ENCODE data around the gene EBF3.

Gene EBF3

DNA sequence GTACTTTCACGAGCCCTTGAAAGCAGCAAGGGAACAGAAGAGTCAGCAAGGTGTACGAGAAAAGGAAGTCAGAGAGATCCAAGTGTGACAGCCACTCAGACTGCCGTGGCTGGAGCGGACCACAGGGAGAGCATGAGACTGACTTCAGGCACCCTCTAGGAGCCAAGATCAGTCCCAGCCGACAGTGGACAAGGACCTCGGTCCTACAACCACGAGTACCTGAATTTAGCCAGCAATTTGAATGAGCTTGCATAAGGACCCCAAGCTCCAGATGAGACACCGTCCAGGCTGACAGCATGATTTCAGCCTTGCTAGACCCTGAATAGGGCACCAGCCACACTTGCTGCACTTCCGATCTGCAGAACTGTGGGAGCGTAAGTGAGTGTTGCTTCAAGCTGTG, 13.7 kb upstream of the EBF3 start:
- DNase-seq (ENCODE audit: low spot score in 2 of 2) (no peak), ATAC-seq (no peak)
- no peak overlapping the region for H3K4me3 Mint-ChIP-seq
- no peaks in the 10 kb centered on the region for H3K4me1 Mint-ChIP-seq
- no peak overlapping the region for H3K27ac Mint-ChIP-seq
- H3K9me3 Mint-ChIP-seq = peaks cover 9% of the 10 kb centered on the region
- H3K36me3 Mint-ChIP-seq = no peaks in the 10 kb centered on the region

DNA sequence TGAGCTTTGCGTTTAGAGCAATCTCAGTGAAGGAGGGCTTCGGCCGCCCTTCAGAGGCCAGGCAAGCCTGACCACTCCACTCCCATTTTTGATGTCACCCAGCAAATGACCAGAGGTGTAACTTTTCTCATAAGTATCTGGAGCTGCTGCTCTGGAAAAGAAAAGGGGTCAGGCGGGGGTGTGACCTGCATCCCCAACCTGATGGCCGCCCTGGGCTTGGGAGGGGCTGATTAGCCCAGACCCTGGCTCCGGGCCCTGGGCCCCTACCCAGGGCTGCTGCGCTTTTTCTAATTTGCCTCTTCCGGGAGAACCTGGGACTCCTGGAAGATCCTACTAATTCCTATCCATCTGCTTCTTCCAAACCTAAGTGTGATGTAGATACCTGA, 9.6 kb upstream of the EBF3 start:
- H3K4me3 Mint-ChIP-seq = no peak overlapping the region
- ATAC-seq = no peak
- peaks cover 13% of the 10 kb centered on the region for H3K36me3 Mint-ChIP-seq
- H3K27ac Mint-ChIP-seq = no peak overlapping the region
- H3K9me3 Mint-ChIP-seq = no peaks in the 10 kb centered on the region
- H3K4me1 Mint-ChIP-seq = peaks cover 10% of the 10 kb centered on the region
- no peak for DNase-seq (ENCODE audit: low spot score in 2 of 2)

DNA sequence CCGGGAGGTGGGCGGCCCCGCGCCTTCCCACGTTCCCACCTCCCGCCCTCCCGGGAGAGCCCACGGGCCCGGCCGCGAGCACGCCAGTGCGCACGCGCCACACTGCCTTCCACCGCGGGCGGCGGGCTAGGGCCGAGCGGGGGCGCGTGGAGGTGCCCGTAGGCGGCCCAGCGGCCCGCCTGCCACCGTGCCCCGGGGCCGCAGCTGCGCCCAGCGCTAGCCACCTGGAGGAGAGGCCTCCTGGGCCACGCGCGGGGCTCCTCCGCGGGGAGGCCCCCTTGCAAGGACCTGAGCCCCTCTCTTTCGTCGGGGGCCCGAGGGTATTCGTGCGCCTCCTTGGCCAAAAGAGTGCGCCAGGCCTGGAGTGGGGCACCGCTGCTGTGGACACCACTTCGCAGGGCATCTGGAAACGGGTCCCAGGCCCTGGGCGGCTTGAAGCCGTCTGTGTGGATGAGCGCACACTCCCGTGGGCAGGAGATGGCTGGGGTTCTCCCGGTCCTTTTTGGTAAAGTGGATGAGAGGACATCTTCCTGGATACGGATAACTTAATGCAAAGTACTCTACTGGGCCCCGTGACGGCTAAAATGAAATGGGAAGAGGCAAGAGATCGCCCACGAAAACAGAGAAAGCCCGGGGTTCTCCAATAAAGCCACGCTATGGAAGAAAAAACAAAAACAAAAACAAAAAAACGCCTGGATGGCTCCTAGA, 9.0 kb upstream of the EBF3 start:
- DNase-seq (ENCODE audit: low spot score in 2 of 2) (no peak), ATAC-seq (no peak)
- H3K36me3 Mint-ChIP-seq = peaks cover 13% of the 10 kb centered on the region
- no peak overlapping the region for H3K27ac Mint-ChIP-seq
- H3K4me3 Mint-ChIP-seq = no peak overlapping the region
- H3K9me3 Mint-ChIP-seq = no peaks in the 10 kb centered on the region
- H3K4me1 Mint-ChIP-seq = peaks cover 10% of the 10 kb centered on the region

DNA sequence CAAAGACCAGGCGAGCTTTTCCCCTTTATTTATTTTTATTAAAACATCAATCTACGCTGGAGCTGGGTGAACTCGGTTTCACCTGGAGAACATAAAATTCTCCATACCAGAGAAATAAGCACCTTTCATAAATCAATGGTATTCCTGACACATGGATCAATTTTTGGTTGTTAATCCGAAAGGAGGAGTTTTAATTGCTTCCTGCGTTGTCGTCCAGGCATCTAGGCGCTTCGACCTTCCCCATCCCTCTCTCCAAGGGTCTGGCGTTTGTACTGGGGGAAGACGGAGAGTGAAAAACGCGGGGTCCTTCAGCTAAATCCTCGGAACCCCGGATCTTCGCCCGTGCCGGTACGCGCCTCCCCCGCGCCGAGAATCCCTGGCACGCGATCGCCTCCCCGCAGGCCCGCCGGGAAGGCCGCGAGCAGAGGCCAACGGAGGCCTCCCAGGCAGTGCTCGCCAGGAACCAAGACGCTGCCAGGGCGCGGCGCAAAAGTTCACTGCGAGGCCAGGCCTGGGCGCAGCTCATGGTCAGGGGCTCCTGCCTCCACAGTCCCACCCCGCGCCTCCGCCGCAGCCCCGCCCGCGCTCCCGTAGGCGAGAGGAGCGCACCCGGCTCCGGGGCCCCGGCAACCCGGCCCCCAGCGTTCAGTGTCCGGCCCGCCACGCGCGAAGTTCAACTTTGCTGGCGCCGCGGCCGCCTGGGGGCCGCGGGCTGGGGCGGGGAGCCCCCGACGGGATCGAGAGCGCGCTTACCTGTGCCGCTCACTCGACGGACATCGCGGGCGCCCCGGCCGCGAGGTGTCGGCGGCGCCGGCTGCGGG, 8.3 kb upstream of the EBF3 start:
- H3K9me3 Mint-ChIP-seq = no peaks in the 10 kb centered on the region
- H3K4me1 Mint-ChIP-seq = peaks cover 10% of the 10 kb centered on the region
- peaks cover 13% of the 10 kb centered on the region for H3K36me3 Mint-ChIP-seq
- ATAC-seq (no peak), DNase-seq (ENCODE audit: low spot score in 2 of 2) (no peak)
- no peak overlapping the region for H3K27ac Mint-ChIP-seq
- peak overlapping the region; percentile 34 for H3K4me3 Mint-ChIP-seq

DNA sequence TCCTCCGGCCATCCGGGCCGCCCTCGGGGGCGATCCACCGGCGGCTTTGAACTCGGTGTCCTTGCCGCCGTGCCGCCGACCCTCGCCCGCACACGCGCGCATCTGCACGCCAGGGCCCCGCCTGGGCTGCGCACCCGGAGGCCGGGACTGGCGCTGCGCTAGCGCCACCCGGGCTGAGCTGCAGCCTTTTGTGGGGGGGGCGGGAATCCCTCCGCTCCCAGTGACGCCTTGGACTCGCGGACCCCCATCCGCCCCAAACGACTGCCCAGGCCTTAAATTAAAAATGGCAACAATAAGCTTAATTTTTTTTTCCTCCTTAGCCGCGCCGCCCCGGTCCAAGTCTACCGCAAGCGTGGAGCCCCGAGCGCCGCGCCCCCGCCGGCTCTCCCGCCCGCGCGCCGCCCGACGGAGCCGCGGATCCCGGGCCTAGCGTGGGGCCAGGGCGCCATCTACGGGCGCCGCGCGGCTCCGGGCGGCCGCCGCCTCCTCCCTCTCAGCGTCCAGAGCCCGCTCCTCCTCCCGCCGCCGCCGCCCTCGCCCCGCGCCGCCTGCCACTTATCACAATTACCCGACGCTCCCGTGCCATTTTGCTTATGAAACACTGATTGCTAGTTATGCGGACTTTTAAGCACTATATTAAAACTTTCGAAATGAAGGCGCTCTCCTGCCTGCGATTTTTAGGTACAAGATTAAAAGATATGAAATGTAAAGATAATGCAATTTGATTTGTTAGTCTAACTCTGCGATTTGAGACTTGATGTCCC, 7.5 kb upstream of the EBF3 start:
- H3K9me3 Mint-ChIP-seq = no peaks in the 10 kb centered on the region
- H3K4me1 Mint-ChIP-seq = peaks cover 10% of the 10 kb centered on the region
- DNase-seq (ENCODE audit: low spot score in 2 of 2) (no peak), ATAC-seq (peak; percentile 68)
- peaks cover 13% of the 10 kb centered on the region for H3K36me3 Mint-ChIP-seq
- peak overlapping the region; percentile 34 for H3K4me3 Mint-ChIP-seq
- no peak overlapping the region for H3K27ac Mint-ChIP-seq

DNA sequence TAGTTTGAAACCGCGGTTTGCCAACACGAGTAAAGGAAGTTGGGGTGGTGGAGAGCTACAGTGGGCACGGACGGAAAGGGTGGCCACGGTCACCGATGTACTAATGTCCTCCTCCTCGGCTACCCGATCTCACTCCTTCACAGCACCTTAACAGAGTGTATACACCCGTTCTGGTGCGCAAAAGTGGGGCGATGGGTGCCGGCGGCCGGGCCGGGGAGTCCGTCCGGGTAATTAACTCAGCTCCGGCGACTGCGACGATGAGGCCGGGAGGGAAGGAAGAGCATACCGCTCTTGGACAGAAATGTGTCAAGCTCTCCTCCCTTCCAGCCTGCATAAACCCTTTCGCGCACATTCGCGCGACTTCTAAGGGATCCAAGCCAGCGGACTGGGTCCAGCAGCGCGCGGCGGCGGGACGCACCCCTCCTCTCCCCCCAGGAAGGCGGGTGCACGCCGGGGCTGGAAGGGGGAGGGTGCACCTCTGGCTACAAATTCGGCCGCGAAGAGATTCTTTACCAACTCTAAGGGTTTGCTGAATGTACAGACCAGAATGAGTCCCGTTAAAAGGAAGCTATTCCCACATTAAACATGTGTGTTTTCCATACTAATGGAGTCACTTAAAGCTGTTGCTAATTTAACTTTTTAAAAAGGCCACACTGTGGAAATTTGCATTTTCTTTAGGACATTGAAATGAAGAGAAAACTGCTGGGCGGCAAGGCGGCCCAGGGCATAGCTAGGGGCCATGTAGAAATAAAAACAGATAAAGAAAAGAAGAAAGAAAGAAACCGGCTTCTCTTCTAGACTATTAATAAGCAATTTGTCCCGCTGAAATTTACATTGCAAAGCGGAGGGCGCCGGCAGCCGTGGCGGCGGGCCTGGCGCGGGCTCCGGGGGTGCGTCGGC, 6.6 kb upstream of the EBF3 start:
- DNase-seq (ENCODE audit: low spot score in 2 of 2) (no peak), ATAC-seq (no peak)
- Mint-ChIP-seq H3K27ac (no peak overlapping the region), H3K4me1 (peaks cover 10% of the 10 kb centered on the region), H3K36me3 (peaks cover 13% of the 10 kb centered on the region), H3K4me3 (no peak overlapping the region), H3K9me3 (no peaks in the 10 kb centered on the region)

DNA sequence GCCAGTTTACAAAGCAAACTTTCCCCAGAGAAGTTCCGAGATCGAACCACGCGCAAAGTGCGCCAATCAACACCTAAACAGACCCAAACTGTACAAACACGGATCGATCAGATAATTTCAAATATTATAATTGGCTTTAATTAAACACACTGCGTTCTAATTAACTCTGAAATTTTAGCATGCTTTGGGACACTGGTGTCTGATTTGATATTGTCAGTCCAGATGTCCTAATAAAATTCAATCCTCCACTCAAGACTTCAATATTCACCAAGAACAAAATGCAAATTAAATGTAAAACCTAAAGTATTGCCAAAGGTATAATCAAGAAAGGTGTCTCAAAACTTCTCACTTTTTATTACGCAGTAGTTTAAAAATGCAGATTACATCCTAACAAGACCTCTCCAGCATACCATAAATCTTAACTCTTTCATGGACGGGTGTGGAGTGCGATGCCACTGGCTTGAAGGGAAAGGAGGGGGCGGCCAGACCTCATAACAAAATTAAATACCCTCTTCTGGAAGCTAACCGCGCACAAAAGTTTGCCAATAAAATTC, 5.9 kb upstream of the EBF3 start:
- H3K36me3 Mint-ChIP-seq = peaks cover 19% of the 10 kb centered on the region
- H3K4me1 Mint-ChIP-seq = peaks cover 10% of the 10 kb centered on the region
- no peak overlapping the region for H3K27ac Mint-ChIP-seq
- H3K9me3 Mint-ChIP-seq = no peaks in the 10 kb centered on the region
- ATAC-seq (no peak), DNase-seq (ENCODE audit: low spot score in 2 of 2) (no peak)
- H3K4me3 Mint-ChIP-seq = no peak overlapping the region

DNA sequence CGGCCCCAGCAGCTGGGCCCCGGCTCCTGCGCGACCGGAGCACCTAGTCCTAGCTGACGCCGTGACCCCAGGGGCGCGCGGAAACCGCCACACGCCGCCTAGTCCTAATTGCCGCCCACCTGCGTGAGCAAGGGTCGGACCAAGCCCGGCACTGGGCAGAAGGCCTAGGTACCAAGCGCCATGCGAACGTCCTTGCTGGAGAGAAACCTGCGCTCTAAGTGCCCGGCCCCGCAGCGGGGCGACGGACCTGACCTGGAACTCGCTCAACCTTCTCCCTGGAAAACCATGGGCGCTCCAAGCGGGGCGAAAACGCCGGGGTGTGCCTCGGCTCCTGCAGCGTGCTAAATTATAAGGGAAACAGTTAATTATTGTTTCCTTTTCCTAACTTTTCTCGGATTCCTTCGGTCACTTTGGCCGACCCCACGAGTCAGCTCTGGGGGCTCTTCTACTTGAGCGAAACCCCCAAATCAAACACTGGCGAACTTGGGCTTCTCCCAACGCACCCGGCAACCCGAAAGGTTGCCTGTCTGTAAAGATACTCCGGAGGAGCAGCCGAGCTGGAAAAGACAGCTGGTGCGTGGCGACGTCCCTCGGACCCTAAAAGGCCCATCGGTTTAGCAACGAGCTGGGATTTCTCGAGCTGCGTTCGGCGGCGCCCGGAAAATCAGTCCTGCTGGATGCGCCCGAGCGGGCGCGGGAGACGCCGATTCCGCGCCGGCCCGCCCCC, 5.3 kb upstream of the EBF3 start:
- H3K4me1 Mint-ChIP-seq = peaks cover 10% of the 10 kb centered on the region
- no peak overlapping the region for H3K27ac Mint-ChIP-seq
- peaks cover 19% of the 10 kb centered on the region for H3K36me3 Mint-ChIP-seq
- ATAC-seq (no peak), DNase-seq (ENCODE audit: low spot score in 2 of 2) (no peak)
- H3K9me3 Mint-ChIP-seq = no peaks in the 10 kb centered on the region
- H3K4me3 Mint-ChIP-seq = no peak overlapping the region

DNA sequence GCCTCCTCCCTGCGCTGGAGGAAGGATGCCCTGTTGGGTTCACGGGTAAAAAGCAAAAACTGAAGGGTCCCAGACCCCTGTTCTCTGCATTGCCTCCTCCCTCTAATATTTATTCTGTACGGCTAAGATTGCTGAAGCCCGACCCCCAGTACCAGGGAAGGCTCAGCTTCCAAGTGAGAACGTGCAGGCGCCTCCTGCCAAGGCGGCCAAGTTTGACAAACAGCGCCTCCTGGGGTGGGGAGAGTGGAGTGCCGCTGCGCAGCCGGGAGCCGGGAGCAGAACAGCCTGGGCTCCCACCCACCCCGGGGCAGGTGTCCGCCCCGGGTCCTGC, 4.7 kb upstream of the EBF3 start:
- ATAC-seq = peak; percentile 44
- DNase-seq (ENCODE audit: low spot score in 2 of 2) = peak in 1 of 2 donors; percentile 64
- H3K9me3 Mint-ChIP-seq = no peaks in the 10 kb centered on the region
- peaks cover 10% of the 10 kb centered on the region for H3K4me1 Mint-ChIP-seq
- H3K27ac Mint-ChIP-seq = no peak overlapping the region
- H3K4me3 Mint-ChIP-seq = no peak overlapping the region
- H3K36me3 Mint-ChIP-seq = peaks cover 19% of the 10 kb centered on the region

DNA sequence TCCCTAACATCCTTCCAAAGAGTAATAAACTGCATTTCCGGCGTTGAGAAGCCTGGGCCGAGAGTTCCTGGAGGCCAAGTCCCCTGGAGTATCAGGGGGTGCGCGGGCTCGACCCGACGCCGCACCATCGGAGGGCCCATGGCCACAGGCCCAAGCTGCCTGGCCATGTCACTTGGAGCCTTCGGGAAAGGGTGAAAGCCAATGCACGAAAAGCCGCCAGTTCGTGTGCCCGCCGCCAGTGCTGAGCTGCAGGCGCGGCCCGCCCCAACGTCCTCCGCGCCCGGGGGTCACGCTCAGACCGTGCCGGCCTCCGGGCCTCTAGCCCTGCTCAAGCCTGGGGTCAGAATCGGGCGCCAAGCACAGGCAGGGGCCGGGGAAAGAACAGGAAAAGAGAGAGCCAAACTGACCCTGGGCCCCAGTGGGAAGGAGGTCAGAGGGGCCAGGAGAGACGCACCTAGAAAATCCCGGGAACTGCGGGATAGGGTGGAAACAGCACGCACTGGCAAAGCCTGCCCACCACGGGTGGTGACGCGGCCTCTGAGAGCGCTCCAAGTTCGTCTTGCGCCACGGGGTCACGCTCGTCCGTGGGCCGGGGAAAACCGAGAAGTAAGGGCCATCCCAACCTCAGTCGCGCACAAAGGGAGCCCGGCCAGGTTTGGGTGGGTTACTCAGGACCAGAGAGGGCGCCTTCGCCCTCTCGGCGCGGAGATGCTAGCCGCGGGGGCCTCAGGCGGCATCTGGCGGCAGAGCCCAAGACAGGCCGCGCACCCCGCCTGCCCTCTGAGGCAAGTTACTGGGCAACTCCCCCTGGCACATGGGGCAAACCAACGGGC, 4.2 kb upstream of the EBF3 start:
- peaks cover 11% of the 10 kb centered on the region for H3K4me1 Mint-ChIP-seq
- peaks cover 19% of the 10 kb centered on the region for H3K36me3 Mint-ChIP-seq
- no peaks in the 10 kb centered on the region for H3K9me3 Mint-ChIP-seq
- H3K27ac Mint-ChIP-seq = no peak overlapping the region
- ATAC-seq (no peak), DNase-seq (ENCODE audit: low spot score in 2 of 2) (no peak)
- no peak overlapping the region for H3K4me3 Mint-ChIP-seq

DNA sequence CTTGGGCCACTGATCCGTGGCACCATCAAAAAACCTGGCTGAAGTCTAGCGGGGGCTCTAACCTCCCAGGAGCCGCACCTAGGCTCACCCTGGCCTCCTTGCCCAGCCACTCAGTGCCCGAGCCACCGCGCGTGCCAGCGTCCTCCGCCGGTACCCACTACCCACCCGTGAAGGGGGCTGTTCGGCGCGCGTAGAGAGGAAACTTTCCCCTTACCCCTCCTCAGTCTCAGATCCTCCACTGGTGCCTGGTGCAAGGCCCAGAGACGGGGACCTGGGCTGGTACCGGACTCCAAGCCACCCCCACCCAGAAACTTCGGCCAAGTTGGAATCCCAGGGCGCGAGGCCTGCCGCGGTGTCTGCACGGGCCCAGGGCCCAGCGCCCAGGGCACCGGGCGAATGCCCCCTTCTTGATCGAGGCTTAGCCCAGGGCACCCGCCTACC, 3.5 kb upstream of the EBF3 start:
- no peak overlapping the region for H3K27ac Mint-ChIP-seq
- no peak for DNase-seq (ENCODE audit: low spot score in 2 of 2)
- no peak for ATAC-seq
- H3K36me3 Mint-ChIP-seq = peaks cover 22% of the 10 kb centered on the region
- H3K9me3 Mint-ChIP-seq = no peaks in the 10 kb centered on the region
- H3K4me1 Mint-ChIP-seq = peaks cover 17% of the 10 kb centered on the region
- H3K4me3 Mint-ChIP-seq = no peak overlapping the region

DNA sequence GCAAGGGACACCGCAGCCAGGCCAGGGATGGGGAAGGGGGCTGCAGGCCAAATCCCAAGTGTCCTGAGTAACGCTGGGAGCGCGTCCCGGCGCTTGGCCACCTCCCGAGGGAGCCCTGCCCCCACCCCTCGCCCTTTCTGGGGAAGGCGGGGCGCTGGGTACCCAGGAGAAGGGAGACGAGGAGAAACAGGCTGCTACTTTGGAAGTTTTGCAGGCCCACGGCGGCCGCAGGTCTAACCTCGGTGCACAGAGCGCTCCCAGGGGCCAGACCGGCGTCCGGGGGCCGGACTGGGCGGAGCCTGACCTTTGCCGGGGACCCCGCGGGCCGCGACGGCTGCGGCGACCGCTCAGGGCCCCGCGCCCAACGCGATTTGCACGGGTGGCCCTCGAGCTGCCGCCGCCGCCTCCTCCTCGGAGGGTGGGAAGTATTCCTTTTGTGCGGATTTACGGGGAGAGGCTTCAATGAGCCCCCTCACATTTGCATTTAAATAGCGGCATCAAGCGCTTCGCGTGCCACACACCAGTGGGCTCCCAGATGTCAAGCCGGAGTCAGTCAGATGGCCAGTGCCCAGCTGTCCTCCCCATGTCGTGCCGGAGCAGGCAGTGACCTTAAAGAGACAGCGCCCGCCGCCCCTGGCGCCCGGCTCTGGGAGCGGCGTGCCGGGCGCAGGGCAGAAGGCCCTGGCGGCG, 3.0 kb upstream of the EBF3 start:
- ATAC-seq (no peak), DNase-seq (ENCODE audit: low spot score in 2 of 2) (no peak)
- Mint-ChIP-seq H3K4me3 (no peak overlapping the region), H3K36me3 (peaks cover 25% of the 10 kb centered on the region), H3K27ac (no peak overlapping the region), H3K4me1 (peaks cover 19% of the 10 kb centered on the region), H3K9me3 (no peaks in the 10 kb centered on the region)

DNA sequence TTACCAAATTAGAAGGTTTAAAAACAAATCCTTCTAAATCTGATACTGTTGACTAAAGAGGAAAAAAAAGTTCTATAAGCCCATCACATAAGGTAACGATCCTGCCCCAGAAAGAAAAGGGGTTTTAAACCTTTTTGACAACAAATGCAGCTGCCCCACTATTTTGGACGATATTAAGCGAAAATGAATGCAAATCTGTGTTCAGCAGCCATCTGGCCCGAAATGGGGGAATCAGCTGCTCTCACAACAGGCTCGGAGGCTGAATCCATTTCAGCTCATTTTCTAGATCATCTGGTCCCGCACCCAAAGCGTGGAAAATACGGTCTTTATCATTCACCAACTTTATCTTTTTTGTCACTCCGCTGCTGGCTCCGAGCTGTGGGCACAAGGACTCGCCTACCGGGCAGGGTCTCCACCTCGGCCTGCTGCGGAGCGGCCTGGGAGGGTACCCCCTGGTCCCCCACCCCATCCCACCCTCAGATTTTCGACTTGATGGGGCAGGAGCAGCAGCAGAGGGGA, 2.4 kb upstream of the EBF3 start:
- peaks cover 25% of the 10 kb centered on the region for H3K36me3 Mint-ChIP-seq
- no peak overlapping the region for H3K27ac Mint-ChIP-seq
- DNase-seq (ENCODE audit: low spot score in 2 of 2) = no peak
- ATAC-seq = no peak
- H3K4me3 Mint-ChIP-seq = no peak overlapping the region
- H3K4me1 Mint-ChIP-seq = peaks cover 14% of the 10 kb centered on the region
- H3K9me3 Mint-ChIP-seq = no peaks in the 10 kb centered on the region

Data from stimulated activated effector memory CD8-positive, alpha-beta T cell treated with anti-CD3 and anti-CD28 coated beads, Interleukin-12 subunit alpha, Interleukin-12 subunit beta, amount 100 ng/mL, for 72 hours (primary cell).